IPS-20b (cell line): ENCODE measurements around the gene TMEM25.
A peak's percentile ranks its signal among the peaks of the same experiment; 100 is the strongest.

Experiments
- H3K27ac ChIP-seq: one replicate; pipeline ENCODE4 v1.5.1; 2013; ENCODE audit warnings: low read length
- H3K27me3 ChIP-seq: 2 replicates; pipeline ENCODE4 v1.6.1; 2013; ENCODE audit warnings: mild to moderate bottlenecking, low read length, inconsistent platforms; ENCODE audit not compliant: insufficient read depth
- H3K36me3 ChIP-seq: 2 replicates; pipeline ENCODE4 v1.6.1; 2013; ENCODE audit warnings: low read depth, mild to moderate bottlenecking, inconsistent platforms, low read length, moderate library complexity; ENCODE audit not compliant: insufficient read depth
- H3K4me1 ChIP-seq: 2 replicates; pipeline ENCODE4 v1.6.1; 2013; ENCODE audit warnings: mild to moderate bottlenecking, control low read depth, inconsistent platforms, low read length, moderate library complexity; ENCODE audit not compliant: insufficient read depth
- H3K4me3 ChIP-seq: 2 replicates; pipeline ENCODE4 v1.5.1; 2013; ENCODE audit warnings: mild to moderate bottlenecking, low read length, inconsistent platforms
- H3K9ac ChIP-seq: 2 replicates; pipeline ENCODE4 v1.6.1; 2013; ENCODE audit warnings: low read depth, mild to moderate bottlenecking, inconsistent platforms, low read length, moderate library complexity
- H3K9me3 ChIP-seq: 2 replicates; pipeline ENCODE4 v1.6.1; 2013; ENCODE audit warnings: mild to moderate bottlenecking, low read depth, low read length, inconsistent platforms; ENCODE audit not compliant: insufficient read depth

Gene TMEM25

GRCh38 chr11:118522571-118523072 lies 8.4 kb upstream of the TMEM25 start:
- H3K4me1 ChIP-seq = no peaks in the 10 kb centered on the region
- H3K9ac ChIP-seq = no peak overlapping the region
- no peak overlapping the region for H3K27ac ChIP-seq
- no peaks in the 10 kb centered on the region for H3K27me3 ChIP-seq
- no peaks in the 10 kb centered on the region for H3K9me3 ChIP-seq
- peaks cover 73% of the 10 kb centered on the region for H3K36me3 ChIP-seq
- no peak overlapping the region for H3K4me3 ChIP-seq

- H3K4me1 ChIP-seq = peaks cover 3% of the 10 kb centered on the region
- H3K36me3 ChIP-seq = peaks cover 60% of the 10 kb centered on the region
- no peak overlapping the region for H3K4me3 ChIP-seq
- H3K9ac ChIP-seq = no peak overlapping the region
- H3K27ac ChIP-seq = no peak overlapping the region
- H3K9me3 ChIP-seq = no peaks in the 10 kb centered on the region
- peaks cover 2% of the 10 kb centered on the region; the same call in 1 of the 2 replicates for H3K27me3 ChIP-seq
These were observed 6.6 kb upstream of the TMEM25 start for GRCh38 chr11:118524356-118524755.

- H3K4me3 ChIP-seq = no peak overlapping the region
- peaks cover 8% of the 10 kb centered on the region for H3K4me1 ChIP-seq
- no peak overlapping the region for H3K9ac ChIP-seq
- no peak overlapping the region for H3K27ac ChIP-seq
- H3K27me3 ChIP-seq = peaks cover 8% of the 10 kb centered on the region; the same call in 1 of the 2 replicates
- no peaks in the 10 kb centered on the region for H3K9me3 ChIP-seq
- peaks cover 54% of the 10 kb centered on the region for H3K36me3 ChIP-seq
These were observed 6.1 kb upstream of the TMEM25 start for GRCh38 chr11:118524757-118525470.

- H3K9me3 ChIP-seq = no peaks in the 10 kb centered on the region
- H3K4me3 ChIP-seq = no peak overlapping the region
- peaks cover 11% of the 10 kb centered on the region; the same call in 1 of the 2 replicates for H3K27me3 ChIP-seq
- H3K4me1 ChIP-seq = peaks cover 8% of the 10 kb centered on the region
- no peak overlapping the region for H3K27ac ChIP-seq
- H3K36me3 ChIP-seq = peaks cover 37% of the 10 kb centered on the region
- H3K9ac ChIP-seq = no peak overlapping the region
These were observed 4.3 kb upstream of the TMEM25 start for GRCh38 chr11:118526688-118527087.

GRCh38 chr11:118527109-118527508 lies 3.9 kb upstream of the TMEM25 start, which contains the start of gene TTC36:
TTC36 (plus strand) TSS chr11:118527474; CDS start chr11:118527495, 21 bp downstream.
- H3K9me3 ChIP-seq = no peaks in the 10 kb centered on the region
- peaks cover 11% of the 10 kb centered on the region; the same call in 1 of the 2 replicates for H3K27me3 ChIP-seq
- H3K36me3 ChIP-seq = peaks cover 33% of the 10 kb centered on the region
- no peak within 1 kb of the TSS for H3K4me3 ChIP-seq
- H3K9ac ChIP-seq = no peak within 1 kb of the TSS
- peaks cover 8% of the 10 kb centered on the region for H3K4me1 ChIP-seq
- H3K27ac ChIP-seq = no peak within 1 kb of the TSS

- H3K9me3 ChIP-seq = no peaks in the 10 kb centered on the region
- H3K36me3 ChIP-seq = peaks cover 19% of the 10 kb centered on the region
- H3K4me3 ChIP-seq = no peak overlapping the region
- H3K27me3 ChIP-seq = peaks cover 11% of the 10 kb centered on the region; the same call in 1 of the 2 replicates
- H3K9ac ChIP-seq = no peak overlapping the region
- H3K27ac ChIP-seq = no peak overlapping the region
- H3K4me1 ChIP-seq = peaks cover 8% of the 10 kb centered on the region
These were observed 2.5 kb upstream of the TMEM25 start for GRCh38 chr11:118528511-118528910.

- Histone ChIP-seq H3K9ac (peak overlapping the region; percentile 81; the same call in 1 of the 2 replicates), H3K9me3 (no peaks in the 10 kb centered on the region), H3K36me3 (peaks cover 7% of the 10 kb centered on the region), H3K27ac (no peak overlapping the region), H3K4me3 (peak overlapping the region; percentile 98), H3K27me3 (peaks cover 11% of the 10 kb centered on the region; the same call in 1 of the 2 replicates), H3K4me1 (peaks cover 8% of the 10 kb centered on the region)
These were observed 1.3 kb upstream of the TMEM25 start for GRCh38 chr11:118529584-118530175.

- Histone ChIP-seq H3K4me3 (peak overlapping the region; percentile 98), H3K36me3 (peaks cover 1% of the 10 kb centered on the region; the same call in 1 of the 2 replicates)
These were observed 761 bp upstream of the TMEM25 start for GRCh38 chr11:118530180-118530682.

GRCh38 chr11:118531597-118532084 lies 649 bp downstream of the TMEM25 start:
- H3K27me3 ChIP-seq = peaks cover 11% of the 10 kb centered on the region; the same call in 1 of the 2 replicates
- H3K9me3 ChIP-seq = no peaks in the 10 kb centered on the region
- peak overlapping the region; percentile 81; the same call in 1 of the 2 replicates for H3K9ac ChIP-seq
- no peaks in the 10 kb centered on the region for H3K36me3 ChIP-seq
- H3K4me3 ChIP-seq = peak overlapping the region; percentile 98
- H3K27ac ChIP-seq = no peak overlapping the region
- peaks cover 8% of the 10 kb centered on the region for H3K4me1 ChIP-seq

More at GRCh38 chr11:118530180-118530682, 761 bp upstream of the TMEM25 start:
- Histone ChIP-seq H3K4me1 (peaks cover 8% of the 10 kb centered on the region), H3K27ac (no peak overlapping the region), H3K9me3 (no peaks in the 10 kb centered on the region), H3K9ac (peak overlapping the region; percentile 81; the same call in 1 of the 2 replicates), H3K27me3 (peaks cover 11% of the 10 kb centered on the region; the same call in 1 of the 2 replicates)

GRCh38 chr11:118532091-118532490 lies 1.1 kb downstream of the TMEM25 start:
- peaks cover 11% of the 10 kb centered on the region; the same call in 1 of the 2 replicates for H3K27me3 ChIP-seq
- H3K9me3 ChIP-seq = no peaks in the 10 kb centered on the region
- H3K27ac ChIP-seq = no peak overlapping the region
- H3K4me1 ChIP-seq = peaks cover 8% of the 10 kb centered on the region
- no peak overlapping the region for H3K9ac ChIP-seq
- H3K36me3 ChIP-seq = no peaks in the 10 kb centered on the region
- peak overlapping the region; percentile 98 for H3K4me3 ChIP-seq
